ENCODE data around the gene KCNIP1.

KCNIP1 gene

GRCh38 chr5:170715141-170715540 is 211.3 kb downstream of the KCNIP1 start:
- DNase-seq (ENCODE audit: low spot score), result no peak

GRCh38 chr5:170716396-170716795 is 212.6 kb downstream of the KCNIP1 start:
- DNase-seq (ENCODE audit: low spot score), result no peak

GRCh38 chr5:170719551-170719950 is 215.7 kb downstream of the KCNIP1 start:
- no peak for DNase-seq (ENCODE audit: low spot score)

- no peak for DNase-seq (ENCODE audit: low spot score)
Observed at GRCh38 chr5:170720179-170720578, 216.4 kb downstream of the KCNIP1 start.

DNA sequence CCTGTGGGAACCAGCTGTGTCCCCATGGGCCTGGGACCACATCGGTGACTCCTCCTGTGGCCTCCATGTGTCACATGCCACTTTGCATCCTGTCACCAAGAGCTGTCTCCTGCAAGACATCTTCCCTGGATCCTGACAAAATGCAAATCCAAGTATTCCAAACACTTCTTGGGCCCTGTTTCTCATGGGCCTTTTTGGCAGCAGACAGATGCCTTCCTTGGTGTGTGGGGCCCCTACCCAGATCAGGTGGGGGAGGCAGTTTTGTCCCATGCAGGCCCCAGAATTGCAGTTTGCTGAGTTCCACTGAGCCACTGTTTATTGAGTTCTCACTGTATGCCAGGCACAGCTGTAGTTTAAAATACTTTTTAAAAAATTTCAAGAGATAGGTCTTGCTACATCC is 217.2 kb downstream of the KCNIP1 start:
- DNase-seq (ENCODE audit: low spot score), result no peak

- DNase-seq (ENCODE audit: low spot score), result no peak
Observed at GRCh38 chr5:170721681-170722080, 217.9 kb downstream of the KCNIP1 start.

- DNase-seq (ENCODE audit: low spot score), result no peak
Observed at GRCh38 chr5:170722316-170722715, 218.5 kb downstream of the KCNIP1 start.

DNA sequence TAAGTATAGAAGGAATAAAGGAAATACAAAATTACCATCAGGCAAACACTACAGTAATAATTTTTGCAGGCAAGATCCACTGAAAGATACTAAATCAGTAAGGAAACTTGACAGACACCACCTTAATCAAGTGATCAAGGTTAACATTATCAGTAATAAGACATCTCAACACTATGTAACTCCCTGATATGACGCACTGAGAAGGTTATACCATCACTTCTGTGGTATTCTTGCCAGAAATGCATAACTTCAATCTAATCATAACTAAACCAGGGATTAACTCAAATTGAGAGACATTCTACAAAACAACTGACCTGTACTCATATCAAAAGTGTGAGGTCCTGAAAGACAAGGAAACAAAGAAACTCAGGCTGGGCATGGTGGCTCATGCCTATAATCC is 227.2 kb downstream of the KCNIP1 start:
- no peak for DNase-seq (ENCODE audit: low spot score)

- no peak for DNase-seq (ENCODE audit: low spot score)
Observed at GRCh38 chr5:170732685-170733084, 228.9 kb downstream of the KCNIP1 start.

- no peak for DNase-seq (ENCODE audit: low spot score)
Observed at GRCh38 chr5:170736966-170737365, 233.1 kb downstream of the KCNIP1 start.

GRCh38 chr5:170737591-170737990 is 233.8 kb downstream of the KCNIP1 start:
- DNase-seq (ENCODE audit: low spot score), result no peak

DNA sequence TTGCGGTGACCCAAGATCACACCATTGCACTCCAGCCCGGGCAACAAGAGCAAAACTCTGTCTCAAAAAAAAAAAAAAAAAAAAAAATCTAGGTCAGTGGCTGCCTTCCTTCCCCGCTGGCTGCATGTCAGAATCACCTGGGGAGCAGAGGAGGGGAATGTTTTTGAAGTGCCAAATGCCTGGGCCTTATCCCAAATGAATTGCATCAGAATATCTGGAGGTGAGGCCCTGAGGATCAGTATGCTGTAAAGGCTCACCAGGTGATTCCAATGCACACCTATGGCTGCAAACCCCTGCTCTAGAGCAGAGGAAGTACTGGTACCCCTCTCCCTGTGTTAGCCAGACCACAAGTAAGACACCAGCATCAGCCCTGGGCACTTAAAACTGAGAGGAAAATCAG is 235.0 kb downstream of the KCNIP1 start:
- no peak for DNase-seq (ENCODE audit: low spot score)

- DNase-seq (ENCODE audit: low spot score), result no peak
Observed at GRCh38 chr5:170739446-170739845, 235.6 kb downstream of the KCNIP1 start.

DNA sequence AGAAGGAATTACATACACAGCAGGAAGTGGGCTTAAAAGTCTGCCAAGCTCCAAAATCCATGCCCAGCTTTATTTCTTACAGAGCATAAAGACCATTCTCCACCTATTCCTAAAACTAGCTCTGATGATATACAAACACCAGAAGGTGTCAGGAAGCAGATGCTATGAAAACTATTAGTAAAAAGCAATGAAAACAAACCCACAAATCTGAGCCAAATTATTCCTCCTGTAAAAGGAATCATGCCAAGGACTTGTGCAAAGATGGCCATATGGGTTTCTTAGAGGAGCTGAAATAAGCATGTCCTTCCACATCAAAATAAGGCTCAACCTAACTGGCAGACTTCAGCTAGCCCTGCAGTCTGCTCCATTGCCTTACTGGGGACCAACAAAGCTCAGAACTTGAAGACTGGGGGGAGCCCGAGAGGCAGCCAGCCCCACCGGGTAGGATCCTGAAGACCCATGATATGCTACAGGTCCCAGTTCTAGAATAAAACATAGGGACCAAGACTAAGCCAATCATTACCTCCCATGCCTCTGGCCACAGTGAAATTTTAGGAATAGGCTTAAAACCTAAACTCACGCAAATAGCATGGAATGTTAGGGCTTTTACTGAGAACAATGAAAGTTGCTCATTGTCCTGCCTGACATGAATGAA is 236.9 kb downstream of the KCNIP1 start:
- DNase-seq (ENCODE audit: low spot score), result no peak

DNA sequence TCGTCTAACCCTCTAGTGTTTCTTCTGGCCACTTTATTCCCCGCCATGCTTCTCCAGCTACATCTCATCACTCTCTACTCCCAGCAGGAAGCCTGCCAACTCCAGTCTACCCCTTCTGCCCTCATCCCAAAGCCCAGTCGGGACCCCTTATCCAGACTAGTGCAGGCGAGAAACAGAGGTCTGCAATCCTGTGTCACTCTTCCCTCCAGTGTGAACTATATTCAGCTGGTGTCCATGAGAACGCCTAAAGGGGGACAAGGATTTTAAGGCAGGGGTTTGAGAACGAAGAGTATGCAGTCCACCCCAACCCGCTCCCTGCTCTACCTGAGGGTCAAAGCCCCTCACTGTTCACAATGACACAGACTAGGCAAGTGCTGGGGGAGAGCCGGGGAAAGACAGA is 238.0 kb downstream of the KCNIP1 start:
- no peak for DNase-seq (ENCODE audit: low spot score)

GRCh38 chr5:170743876-170744212 is 240.0 kb downstream of the KCNIP1 start:
- DNase-seq (ENCODE audit: low spot score), result no peak

DNA sequence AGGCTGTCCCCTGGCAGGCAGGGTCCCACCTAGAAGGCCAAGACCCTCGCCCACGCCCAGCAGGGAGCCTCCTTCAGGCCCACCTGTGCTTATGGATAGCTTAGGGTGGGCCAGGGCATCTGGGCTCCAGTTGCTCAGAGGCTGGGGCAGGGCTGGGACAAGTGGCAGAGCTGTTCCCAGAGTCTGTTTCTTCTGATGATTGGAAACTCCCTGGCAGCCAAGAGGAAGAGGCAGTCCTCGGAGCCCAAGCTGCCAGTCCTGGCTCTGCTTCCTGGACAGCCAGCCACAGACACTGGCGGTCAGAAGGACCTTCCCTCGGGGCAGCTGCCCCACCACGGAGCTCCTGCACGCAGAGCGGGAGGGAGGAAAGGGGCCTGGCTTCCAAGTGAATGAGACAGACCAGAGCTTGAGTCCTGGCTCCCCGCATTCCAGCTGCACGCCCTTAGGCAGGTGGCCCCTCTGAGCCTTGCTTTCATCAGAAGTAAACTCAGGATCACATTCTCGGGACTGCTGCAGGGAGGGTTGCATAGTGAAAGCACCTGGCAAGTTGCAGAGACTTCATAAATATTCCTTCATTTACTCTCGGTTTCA is 241.8 kb downstream of the KCNIP1 start:
- no peak for DNase-seq (ENCODE audit: low spot score)

GRCh38 chr5:170746075-170746960 is 242.5 kb downstream of the KCNIP1 start:
- no peak for DNase-seq (ENCODE audit: low spot score)

GRCh38 chr5:170746961-170747340 is 243.1 kb downstream of the KCNIP1 start:
- no peak for DNase-seq (ENCODE audit: low spot score)

- DNase-seq (ENCODE audit: low spot score), result no peak
Observed at GRCh38 chr5:170747357-170747756, 243.5 kb downstream of the KCNIP1 start.

DNA sequence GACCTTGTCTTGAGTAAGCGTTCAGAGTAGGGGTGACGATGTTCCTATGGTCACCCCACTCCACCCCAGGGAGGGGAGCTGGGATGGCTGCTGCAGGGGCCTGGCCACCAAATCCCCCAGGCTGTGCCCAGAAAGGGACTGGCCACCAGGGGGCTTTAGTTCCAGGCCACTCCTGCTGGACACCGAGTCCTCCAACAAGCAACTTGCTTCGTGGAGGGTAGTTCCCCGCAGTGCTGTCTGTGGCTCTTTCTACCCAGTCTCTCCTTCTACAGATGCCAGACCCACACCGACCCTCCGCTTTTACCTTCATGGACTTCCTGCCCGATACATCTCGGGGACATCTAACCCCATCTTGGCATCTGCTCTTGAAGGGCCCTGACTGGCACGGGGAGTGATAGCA is 244.0 kb downstream of the KCNIP1 start:
- no peak for DNase-seq (ENCODE audit: low spot score)

DNA sequence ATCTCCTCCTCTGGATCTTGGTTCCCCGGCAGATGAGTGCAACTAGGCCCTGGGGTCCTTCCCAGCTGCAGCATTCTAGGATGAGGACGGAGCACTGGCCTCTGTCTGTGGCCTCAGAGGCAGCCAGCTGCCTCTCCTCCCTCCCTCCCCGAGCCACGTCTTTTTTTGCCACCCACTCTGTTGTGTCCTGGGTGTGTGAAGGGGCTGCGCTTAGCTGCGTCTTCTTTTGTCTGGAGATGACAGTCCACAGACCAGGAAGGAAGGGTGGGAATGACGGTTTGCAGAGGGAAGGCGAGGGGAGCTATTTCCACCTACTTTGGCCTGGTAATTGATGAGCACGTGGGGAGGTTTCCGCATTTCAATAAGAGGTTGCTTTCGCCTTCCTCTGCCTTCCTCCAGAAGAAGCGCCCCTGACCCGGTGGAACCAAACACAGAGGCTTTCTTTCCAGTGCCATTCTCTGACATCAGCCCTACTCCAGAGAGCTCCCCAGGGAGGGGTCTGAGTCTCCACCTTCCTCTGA is 245.2 kb downstream of the KCNIP1 start:
- no peak for DNase-seq (ENCODE audit: low spot score)

DNA sequence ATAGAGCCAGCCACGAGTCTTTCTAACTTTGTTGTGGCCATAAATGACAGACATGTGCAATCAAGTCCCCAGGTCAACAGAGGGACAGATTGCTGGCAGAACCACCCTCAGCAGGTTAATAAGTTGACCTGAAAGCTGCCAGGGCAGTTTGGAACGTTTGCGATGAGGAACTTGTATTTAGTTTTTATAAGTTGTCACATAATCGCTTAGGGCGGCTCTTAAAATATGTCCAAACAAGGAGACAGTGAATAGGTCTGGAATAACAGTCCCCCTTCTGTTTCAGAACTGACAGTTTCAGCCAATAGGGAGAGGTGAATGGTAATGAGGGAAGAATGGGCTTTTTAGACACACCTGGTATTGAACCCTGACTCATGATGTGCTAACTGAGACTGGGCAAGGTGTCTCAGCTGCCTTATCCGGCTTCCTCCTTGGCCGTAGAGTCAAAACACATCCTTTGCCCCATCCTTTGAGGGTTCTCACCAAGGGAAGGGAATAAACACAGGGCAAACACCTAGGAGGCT is 246.2 kb downstream of the KCNIP1 start:
- no peak for DNase-seq (ENCODE audit: low spot score)
